Brain pericyte (primary cell): ENCODE data around the gene MALAT1.
"Not testable (repeated sequence)": the region's sequence is repeated elsewhere in the genome, so short reads cannot be mapped to it uniquely, and the experiment has no call there.

ENCODE experiments used
- DNase-seq: peaks from one replicate; pipeline ENCODE4 v3.0.0-alpha.2; 2012; ENCODE audit warnings: low read depth, low spot score

MALAT1 gene

GRCh38 chr11:65498977-65499712 lies at the start of gene MALAT1:
TSS of gene MALAT1 (plus strand) at chr11:65499045.
- DNase-seq = peak; percentile 84

- not testable (repeated sequence) for DNase-seq
These were observed 47.5 kb upstream of the MALAT1 start for GRCh38 chr11:65451301-65451700.

GRCh38 chr11:65452259-65452658 lies 46.6 kb upstream of the MALAT1 start:
- DNase-seq = not testable (repeated sequence)

GRCh38 chr11:65452806-65453490 lies 45.9 kb upstream of the MALAT1 start:
- DNase-seq = no peak

- no peak for DNase-seq
These were observed 44.5 kb upstream of the MALAT1 start for GRCh38 chr11:65454311-65454695.

GRCh38 chr11:65454696-65455456 lies 44.0 kb upstream of the MALAT1 start:
- DNase-seq = no peak

- no peak for DNase-seq
These were observed 42.4 kb upstream of the MALAT1 start for GRCh38 chr11:65456418-65456817.

GRCh38 chr11:65459552-65459951 lies 39.3 kb upstream of the MALAT1 start:
- no peak for DNase-seq

- DNase-seq = not testable (repeated sequence)
These were observed 33.4 kb upstream of the MALAT1 start for GRCh38 chr11:65465471-65465870.

GRCh38 chr11:65467306-65467705 lies 31.5 kb upstream of the MALAT1 start:
- DNase-seq = not testable (repeated sequence)

- no peak for DNase-seq
These were observed 29.9 kb upstream of the MALAT1 start for GRCh38 chr11:65468874-65469333.

GRCh38 chr11:65470433-65471049 lies 28.3 kb upstream of the MALAT1 start:
- no peak for DNase-seq

- DNase-seq = no peak
These were observed 27.4 kb upstream of the MALAT1 start for GRCh38 chr11:65471447-65471891.

- DNase-seq = not testable (repeated sequence)
These were observed 26.1 kb upstream of the MALAT1 start for GRCh38 chr11:65472588-65473277.

- DNase-seq = no peak
These were observed 25.5 kb upstream of the MALAT1 start for GRCh38 chr11:65473278-65473860.

- no peak for DNase-seq
These were observed 24.0 kb upstream of the MALAT1 start for GRCh38 chr11:65474864-65475263.

GRCh38 chr11:65476632-65477148 lies 22.2 kb upstream of the MALAT1 start:
- no peak for DNase-seq

GRCh38 chr11:65477149-65477965 lies 21.5 kb upstream of the MALAT1 start:
- DNase-seq = no peak

- no peak for DNase-seq
These were observed 20.3 kb upstream of the MALAT1 start for GRCh38 chr11:65478388-65479183.
